SK-N-SH (cell line): ENCODE results near the gene ABHD15.

Experiments used
- CTCF ChIP-seq: fragments of 200-600 bp; sonication (generic); IDR thresholded peaks from 2 replicates; pipeline ENCODE4 v1.6.1; 2017; ENCODE audit warnings: antibody characterized with exemption, mild to moderate bottlenecking, moderate library complexity
- ELF1 ChIP-seq: IDR thresholded peaks from 2 replicates; pipeline ENCODE4 v1.4.0; 2012
- POLR2AphosphoS5 ChIP-seq: IDR thresholded peaks from 2 replicates; pipeline ENCODE4 v1.6.1; 2012; ENCODE audit warnings: low read depth, low read length

DNA sequence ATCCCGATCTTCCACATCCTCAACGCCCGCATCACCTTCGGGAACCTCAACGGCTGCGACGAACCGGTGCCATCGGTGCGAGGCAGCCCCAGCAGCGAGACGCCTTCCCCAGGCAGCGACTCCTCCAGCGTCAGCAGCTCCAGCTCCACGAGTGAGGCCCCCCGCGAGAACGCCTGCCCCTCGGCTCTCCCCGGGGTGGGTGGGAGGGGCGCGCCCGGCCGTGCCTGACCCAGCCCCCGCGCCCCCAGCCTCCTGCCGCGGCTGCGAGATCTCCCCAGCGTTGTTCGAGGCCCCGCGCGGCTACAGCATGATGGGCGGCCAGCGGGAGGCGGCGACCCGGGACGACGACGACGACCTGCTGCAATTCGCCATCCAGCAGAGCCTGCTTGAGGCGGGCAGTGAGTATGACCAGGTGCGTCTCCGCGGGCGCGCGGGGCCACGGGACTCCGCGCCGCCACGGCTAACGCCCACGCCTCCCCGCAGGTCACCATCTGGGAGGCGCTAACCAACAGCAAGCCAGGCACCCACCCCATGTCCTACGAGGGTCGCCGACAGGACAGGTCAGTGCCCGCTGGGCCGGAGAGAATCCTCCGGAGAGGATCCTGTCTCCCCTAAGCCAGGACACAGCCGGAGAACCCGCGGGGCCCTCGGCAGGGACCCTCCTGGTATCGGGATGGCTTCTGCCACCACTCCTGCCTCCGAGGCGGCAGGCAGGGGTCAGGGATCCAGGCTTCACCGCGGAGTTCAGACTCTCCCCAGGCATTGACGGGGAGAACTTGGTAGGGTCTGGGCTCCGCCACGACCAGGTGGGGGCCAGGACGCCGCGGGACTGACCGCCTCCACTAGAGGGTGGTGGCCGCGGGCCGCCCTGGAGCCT, 45.8 kb upstream of the ABHD15 start:
- TF ChIP-seq CTCF (no peak), POLR2AphosphoS5 (no peak), ELF1 (no peak)
